HepG2 (cell line): ENCODE measurements around the gene AKR1C4. TPM values are rescaled to one million over a fixed set of nuclear protein-coding genes. Genes with fewer than 3 reads are reported as not detected.

ENCODE experiments used
- GPBP1L1 ChIP-seq: sonication (generic); formaldehyde crosslinking; IDR thresholded peaks from 2 replicates; pipeline ENCODE4 v1.5.0; 2020; ENCODE audit warnings: mild to moderate bottlenecking, missing genetic modification reagents
- RBM39 ChIP-seq: fragments of 200-400 bp; formaldehyde crosslinking; IDR thresholded peaks from one replicate; pipeline ENCODE4 v1.6.1; 2018; ENCODE audit warnings: antibody characterized with exemption, mild to moderate bottlenecking, low read depth, low read length; ENCODE audit not compliant: poor library complexity, severe bottlenecking
- ZNF224 ChIP-seq: sonication (generic); formaldehyde crosslinking; IDR thresholded peaks from 2 replicates; pipeline ENCODE4 v1.5.0; 2020; ENCODE audit warnings: mild to moderate bottlenecking, missing genetic modification reagents
- polyA plus RNA-seq, 8 experiments: library from polyadenylated mRNA; depleted of rRNA in 3 of 8; stranded (reverse) in 7 of 8; unstranded in 1 of 8; fragments of >200 nt; fragmentation: Illumina TruSeq in 4 of 8; extraction: Trizol in 4 of 8; gene quantifications; 2 replicates each; pipeline versions ENCODE4 v1.2.1 to v1.2.3, GENCODE V29; 2011 to 2016; ENCODE audit warnings: low read depth in 4 of 8, missing spikeins in 1 of 8, mixed read lengths in 1 of 8; ENCODE audit not compliant: insufficient read depth in 1 of 8
- total RNA-seq, 5 experiments: library from RNA; depleted of rRNA; stranded (reverse); fragments of >200 nt; fragmentation: Illumina TruSeq; extraction: Trizol; gene quantifications; 2 replicates each; pipeline ENCODE4 v1.2.3, GENCODE V29; 2016; ENCODE audit warnings: low read depth in 1 of 5
- TF ChIP-seq, protein P1 (sequence below), 2 experiments: fragments of 450-650 bp in 1 of 2; sonication (generic) in 1 of 2; formaldehyde crosslinking in 1 of 2; IDR thresholded peaks; 2 replicates each; pipeline versions ENCODE4 v1.6.1 to v1.8.0; 2016 to 2022; ENCODE audit warnings: antibody characterized with exemption in 1 of 2, mild to moderate bottlenecking in 1 of 2, missing genetic modification reagents in 1 of 2

The AKR1C4 gene
- total and polyA plus RNA-seq, 2 of the 13 experiments (the other 11 are each of a cell fraction or from before 2014, with no cell fraction given) = 0.18 to 1.3 TPM

GRCh38 chr10:5147981-5148677, 48.5 kb upstream of the AKR1C4 start (continued):
- TF ChIP-seq, protein P1, sequence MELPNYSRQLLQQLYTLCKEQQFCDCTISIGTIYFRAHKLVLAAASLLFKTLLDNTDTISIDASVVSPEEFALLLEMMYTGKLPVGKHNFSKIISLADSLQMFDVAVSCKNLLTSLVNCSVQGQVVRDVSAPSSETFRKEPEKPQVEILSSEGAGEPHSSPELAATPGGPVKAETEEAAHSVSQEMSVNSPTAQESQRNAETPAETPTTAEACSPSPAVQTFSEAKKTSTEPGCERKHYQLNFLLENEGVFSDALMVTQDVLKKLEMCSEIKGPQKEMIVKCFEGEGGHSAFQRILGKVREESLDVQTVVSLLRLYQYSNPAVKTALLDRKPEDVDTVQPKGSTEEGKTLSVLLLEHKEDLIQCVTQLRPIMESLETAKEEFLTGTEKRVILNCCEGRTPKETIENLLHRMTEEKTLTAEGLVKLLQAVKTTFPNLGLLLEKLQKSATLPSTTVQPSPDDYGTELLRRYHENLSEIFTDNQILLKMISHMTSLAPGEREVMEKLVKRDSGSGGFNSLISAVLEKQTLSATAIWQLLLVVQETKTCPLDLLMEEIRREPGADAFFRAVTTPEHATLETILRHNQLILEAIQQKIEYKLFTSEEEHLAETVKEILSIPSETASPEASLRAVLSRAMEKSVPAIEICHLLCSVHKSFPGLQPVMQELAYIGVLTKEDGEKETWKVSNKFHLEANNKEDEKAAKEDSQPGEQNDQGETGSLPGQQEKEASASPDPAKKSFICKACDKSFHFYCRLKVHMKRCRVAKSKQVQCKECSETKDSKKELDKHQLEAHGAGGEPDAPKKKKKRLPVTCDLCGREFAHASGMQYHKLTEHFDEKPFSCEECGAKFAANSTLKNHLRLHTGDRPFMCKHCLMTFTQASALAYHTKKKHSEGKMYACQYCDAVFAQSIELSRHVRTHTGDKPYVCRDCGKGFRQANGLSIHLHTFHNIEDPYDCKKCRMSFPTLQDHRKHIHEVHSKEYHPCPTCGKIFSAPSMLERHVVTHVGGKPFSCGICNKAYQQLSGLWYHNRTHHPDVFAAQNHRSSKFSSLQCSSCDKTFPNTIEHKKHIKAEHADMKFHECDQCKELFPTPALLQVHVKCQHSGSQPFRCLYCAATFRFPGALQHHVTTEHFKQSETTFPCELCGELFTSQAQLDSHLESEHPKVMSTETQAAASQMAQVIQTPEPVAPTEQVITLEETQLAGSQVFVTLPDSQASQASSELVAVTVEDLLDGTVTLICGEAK (IDR thresholded peaks at IDR 0.05) = no peak
- TF ChIP-seq, protein P1 (CRISPR knock-in tag; IDR thresholded peaks at IDR 0.05) = no peak
- TF ChIP-seq RBM39 (no peak), ZNF224 (CRISPR knock-in tag) (no peak), GPBP1L1 (CRISPR knock-in tag) (no peak)
- TF ChIP-seq, all 625 proteins: peak for 113
